ENCODE results near the gene SNX32.

DNA sequence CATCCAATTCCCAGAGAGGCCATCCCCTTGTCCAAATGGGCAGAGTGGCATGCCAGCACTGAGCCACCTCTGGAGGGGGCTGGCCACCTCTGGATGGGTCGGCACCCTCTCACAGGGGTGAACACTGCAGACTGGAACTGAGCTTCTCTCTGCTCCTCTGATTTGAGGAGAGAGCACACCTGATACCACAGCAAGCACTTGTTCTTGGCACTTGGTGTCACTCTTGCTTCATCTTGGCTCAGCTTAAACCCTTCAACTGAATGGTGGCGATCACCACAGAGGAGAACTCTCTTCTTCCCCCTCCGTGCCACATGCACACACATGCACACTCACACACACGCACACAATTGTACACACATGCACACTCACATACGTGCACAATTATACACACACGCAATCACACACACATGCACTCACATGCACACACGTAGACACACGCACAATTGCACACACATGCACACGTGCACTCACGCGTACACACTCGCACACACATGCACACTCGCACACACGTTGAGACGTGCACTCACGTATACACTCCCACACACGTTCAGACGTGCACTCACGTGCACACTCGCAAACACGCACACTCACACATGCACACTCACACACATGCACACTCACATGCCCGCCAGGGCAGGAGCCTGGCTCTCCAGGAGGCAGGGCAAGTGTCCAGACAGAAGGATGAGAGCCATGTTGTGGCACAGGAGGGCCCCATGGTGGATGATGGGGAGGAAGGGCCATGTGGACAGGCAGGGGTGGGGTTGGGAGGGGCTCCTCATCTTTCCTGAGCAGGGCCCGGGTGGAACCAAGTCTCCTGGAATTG is 23.5 kb upstream of the SNX32 start:
- TF ChIP-seq, protein P1, sequence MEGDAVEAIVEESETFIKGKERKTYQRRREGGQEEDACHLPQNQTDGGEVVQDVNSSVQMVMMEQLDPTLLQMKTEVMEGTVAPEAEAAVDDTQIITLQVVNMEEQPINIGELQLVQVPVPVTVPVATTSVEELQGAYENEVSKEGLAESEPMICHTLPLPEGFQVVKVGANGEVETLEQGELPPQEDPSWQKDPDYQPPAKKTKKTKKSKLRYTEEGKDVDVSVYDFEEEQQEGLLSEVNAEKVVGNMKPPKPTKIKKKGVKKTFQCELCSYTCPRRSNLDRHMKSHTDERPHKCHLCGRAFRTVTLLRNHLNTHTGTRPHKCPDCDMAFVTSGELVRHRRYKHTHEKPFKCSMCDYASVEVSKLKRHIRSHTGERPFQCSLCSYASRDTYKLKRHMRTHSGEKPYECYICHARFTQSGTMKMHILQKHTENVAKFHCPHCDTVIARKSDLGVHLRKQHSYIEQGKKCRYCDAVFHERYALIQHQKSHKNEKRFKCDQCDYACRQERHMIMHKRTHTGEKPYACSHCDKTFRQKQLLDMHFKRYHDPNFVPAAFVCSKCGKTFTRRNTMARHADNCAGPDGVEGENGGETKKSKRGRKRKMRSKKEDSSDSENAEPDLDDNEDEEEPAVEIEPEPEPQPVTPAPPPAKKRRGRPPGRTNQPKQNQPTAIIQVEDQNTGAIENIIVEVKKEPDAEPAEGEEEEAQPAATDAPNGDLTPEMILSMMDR (IDR thresholded peaks at IDR 0.05; ENCODE audit: extremely low read depth in 1 of 2, insufficient read depth in 1 of 2, low read depth in 1 of 2, low read length in 2 of 2): no peak
- TF ChIP-seq POLR2A (IDR thresholded peaks at IDR 0.05; ENCODE audit: low read depth, low read length) (no peak), POLR2AphosphoS5 (IDR thresholded peaks at IDR 0.05; ENCODE audit: insufficient read depth, low read depth, low read length) (no peak), EZH2 (IDR thresholded peaks at IDR 0.05; ENCODE audit: borderline replicate concordance, low read depth, low read length, severe bottlenecking) (no peak), FOS (IDR thresholded peaks at IDR 0.05; ENCODE audit: borderline replicate concordance, insufficient read depth, low read length) (no peak)
- TF ChIP-seq, protein P2, sequence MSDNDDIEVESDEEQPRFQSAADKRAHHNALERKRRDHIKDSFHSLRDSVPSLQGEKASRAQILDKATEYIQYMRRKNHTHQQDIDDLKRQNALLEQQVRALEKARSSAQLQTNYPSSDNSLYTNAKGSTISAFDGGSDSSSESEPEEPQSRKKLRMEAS (IDR thresholded peaks at IDR 0.05; ENCODE audit: insufficient read depth, insufficient read length): no peak

All from endothelial cell of umbilical vein (primary cell).